NB4 (cell line): ENCODE results near the gene GRIA1.

Source experiments
- DNase-seq: peaks from one replicate; pipeline ENCODE4 v3.0.0; 2010; ENCODE audit warnings: low read depth
- H3K4me3 ChIP-seq: one replicate; pipeline ENCODE4 v1.5.1; 2011; ENCODE audit warnings: mild to moderate bottlenecking, low read depth, low read length, moderate library complexity
- CTCF ChIP-seq: IDR thresholded peaks from one replicate; pipeline ENCODE4 v1.5.1; 2012; ENCODE audit warnings: low read depth, low read length
- MAX ChIP-seq: IDR thresholded peaks from 2 replicates; pipeline ENCODE4 v1.6.1; 2011; ENCODE audit warnings: low read depth, low read length
- MYC ChIP-seq: IDR thresholded peaks from 2 replicates; pipeline ENCODE4 v1.6.1; 2011; ENCODE audit warnings: low read depth, low read length
- POLR2A ChIP-seq: IDR thresholded peaks from 2 replicates; pipeline ENCODE4 v1.6.1; 2011; ENCODE audit warnings: mild to moderate bottlenecking; ENCODE audit not compliant: insufficient read length; ENCODE audit errors: extremely low read depth

The GRIA1 gene

GRCh38 chr5:153517241-153517611, 26.8 kb downstream of the GRIA1 start:
- H3K4me3 ChIP-seq = no peak overlapping the region
- peak; percentile 2 for DNase-seq
- no peak for TF ChIP-seq MAX
- TF ChIP-seq MYC = no peak
- TF ChIP-seq CTCF = no peak
- TF ChIP-seq POLR2A = no peak

GRCh38 chr5:153520137-153520536, 29.7 kb downstream of the GRIA1 start:
- no peak overlapping the region for H3K4me3 ChIP-seq
- DNase-seq = no peak
- TF ChIP-seq CTCF = no peak
- no peak for TF ChIP-seq MYC
- no peak for TF ChIP-seq MAX
- no peak for TF ChIP-seq POLR2A

GRCh38 chr5:153520952-153521351, 30.5 kb downstream of the GRIA1 start:
- no peak for DNase-seq
- no peak overlapping the region for H3K4me3 ChIP-seq
- TF ChIP-seq MAX (no peak), CTCF (no peak), POLR2A (no peak), MYC (no peak)

- no peak overlapping the region for H3K4me3 ChIP-seq
- TF ChIP-seq CTCF = no peak
- TF ChIP-seq POLR2A = no peak
- no peak for TF ChIP-seq MYC
- no peak for TF ChIP-seq MAX
- no peak for DNase-seq
Measured at GRCh38 chr5:153523211-153523610, 32.7 kb downstream of the GRIA1 start.

- no peak for DNase-seq
Measured at GRCh38 chr5:153523831-153524230, 33.4 kb downstream of the GRIA1 start.

GRCh38 chr5:153525536-153525935, 35.1 kb downstream of the GRIA1 start:
- H3K4me3 ChIP-seq = no peak overlapping the region
- TF ChIP-seq CTCF (no peak), MYC (no peak), POLR2A (no peak), MAX (no peak)
- no peak for DNase-seq

More at GRCh38 chr5:153523831-153524230, 33.4 kb downstream of the GRIA1 start:
- TF ChIP-seq POLR2A = no peak
- TF ChIP-seq MAX = no peak
- H3K4me3 ChIP-seq = no peak overlapping the region
